ENCODE measurements around the gene LHX6. TPM values are rescaled to one million over a fixed set of nuclear protein-coding genes. Genes with fewer than 3 reads are reported as not detected.

LHX6 gene
- total RNA-seq, 4 donors from 2014 or later: 2.2 to 13.3 (median 8.8) TPM

DNA sequence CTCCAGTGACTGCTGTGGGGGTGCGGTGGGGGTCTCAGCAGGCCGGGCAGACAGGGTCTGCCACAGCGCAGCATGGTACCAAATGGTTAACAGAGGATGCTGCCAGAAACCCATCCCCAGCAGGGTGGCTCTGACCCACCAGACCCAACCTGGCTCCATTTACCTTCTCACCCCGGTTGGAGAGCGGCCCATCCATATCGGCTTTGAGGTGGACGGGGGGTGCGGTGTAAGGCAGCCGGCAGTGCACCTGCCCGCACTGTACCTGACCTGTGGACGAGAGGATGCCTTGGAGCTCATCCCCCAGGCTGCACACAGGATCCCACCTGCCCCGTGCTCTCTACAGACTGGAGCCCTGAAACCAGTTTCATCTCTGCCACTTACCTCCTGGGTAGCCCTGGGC, 19.3 kb downstream of the LHX6 start:
- no peak for ATAC-seq (ENCODE audit: low FRiP score)
- TF ChIP-seq, protein P1, sequence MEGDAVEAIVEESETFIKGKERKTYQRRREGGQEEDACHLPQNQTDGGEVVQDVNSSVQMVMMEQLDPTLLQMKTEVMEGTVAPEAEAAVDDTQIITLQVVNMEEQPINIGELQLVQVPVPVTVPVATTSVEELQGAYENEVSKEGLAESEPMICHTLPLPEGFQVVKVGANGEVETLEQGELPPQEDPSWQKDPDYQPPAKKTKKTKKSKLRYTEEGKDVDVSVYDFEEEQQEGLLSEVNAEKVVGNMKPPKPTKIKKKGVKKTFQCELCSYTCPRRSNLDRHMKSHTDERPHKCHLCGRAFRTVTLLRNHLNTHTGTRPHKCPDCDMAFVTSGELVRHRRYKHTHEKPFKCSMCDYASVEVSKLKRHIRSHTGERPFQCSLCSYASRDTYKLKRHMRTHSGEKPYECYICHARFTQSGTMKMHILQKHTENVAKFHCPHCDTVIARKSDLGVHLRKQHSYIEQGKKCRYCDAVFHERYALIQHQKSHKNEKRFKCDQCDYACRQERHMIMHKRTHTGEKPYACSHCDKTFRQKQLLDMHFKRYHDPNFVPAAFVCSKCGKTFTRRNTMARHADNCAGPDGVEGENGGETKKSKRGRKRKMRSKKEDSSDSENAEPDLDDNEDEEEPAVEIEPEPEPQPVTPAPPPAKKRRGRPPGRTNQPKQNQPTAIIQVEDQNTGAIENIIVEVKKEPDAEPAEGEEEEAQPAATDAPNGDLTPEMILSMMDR (IDR thresholded peaks at IDR 0.05): no peak
- no peak for DNase-seq (ENCODE audit: low spot score)

DNA sequence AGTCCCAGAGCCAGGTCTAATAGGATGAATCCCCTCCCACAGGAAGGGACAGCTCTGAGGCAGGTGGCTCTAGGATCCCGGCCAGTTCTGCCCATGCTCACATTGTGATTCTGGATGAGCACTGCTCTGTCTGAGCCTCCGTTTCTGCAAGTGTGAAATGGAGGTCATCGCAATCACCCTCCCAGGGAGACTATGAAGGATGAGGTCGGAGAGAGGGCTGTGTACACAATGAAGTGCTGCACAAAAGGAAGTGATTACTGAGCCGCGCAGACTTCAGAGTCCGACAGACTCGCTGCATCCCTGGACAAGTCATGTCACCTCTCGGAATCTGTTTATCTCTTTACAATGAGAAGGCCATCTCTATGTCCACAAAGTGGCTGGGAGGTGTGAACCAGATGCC, 21.7 kb downstream of the LHX6 start:
- no peak for DNase-seq (ENCODE audit: low spot score)
- TF ChIP-seq, protein P1 (IDR thresholded peaks at IDR 0.05): no peak
- ATAC-seq (ENCODE audit: low FRiP score): no peak

GRCh38 chr9:122206118-122207046, 22.4 kb downstream of the LHX6 start:
- DNase-seq (ENCODE audit: low spot score) (no peak), ATAC-seq (ENCODE audit: low FRiP score) (no peak)
- TF ChIP-seq, protein P1 (IDR thresholded peaks at IDR 0.05): no peak

DNA sequence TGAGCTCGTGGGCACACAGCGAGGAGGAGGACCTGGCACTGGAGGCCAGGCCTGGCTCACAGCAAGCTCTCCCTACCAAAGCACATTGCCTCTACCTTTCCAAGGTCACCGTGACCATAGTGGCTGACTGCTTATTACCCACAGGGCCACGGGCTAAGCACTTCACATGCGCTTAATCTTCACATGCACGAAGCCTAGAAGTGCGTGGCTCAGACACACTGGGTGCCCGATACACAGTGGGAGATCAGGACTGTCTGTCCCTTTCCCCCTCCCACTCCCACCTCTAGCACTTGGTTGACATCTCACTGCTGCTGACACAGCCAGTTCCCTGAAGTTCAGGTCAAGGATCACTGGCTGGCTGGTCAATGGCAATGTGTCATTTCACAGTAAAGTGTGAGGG, 23.6 kb downstream of the LHX6 start:
- no peak for DNase-seq (ENCODE audit: low spot score)

GRCh38 chr9:122204491-122204890, 24.3 kb downstream of the LHX6 start:
- DNase-seq (ENCODE audit: low spot score) (no peak), ATAC-seq (ENCODE audit: low FRiP score) (no peak)
- TF ChIP-seq, protein P1 (IDR thresholded peaks at IDR 0.05): no peak

More for the DNA sequence above, 23.6 kb downstream of the LHX6 start:
- no peak for ATAC-seq (ENCODE audit: low FRiP score)
- TF ChIP-seq, protein P1 (IDR thresholded peaks at IDR 0.05): no peak

DNA sequence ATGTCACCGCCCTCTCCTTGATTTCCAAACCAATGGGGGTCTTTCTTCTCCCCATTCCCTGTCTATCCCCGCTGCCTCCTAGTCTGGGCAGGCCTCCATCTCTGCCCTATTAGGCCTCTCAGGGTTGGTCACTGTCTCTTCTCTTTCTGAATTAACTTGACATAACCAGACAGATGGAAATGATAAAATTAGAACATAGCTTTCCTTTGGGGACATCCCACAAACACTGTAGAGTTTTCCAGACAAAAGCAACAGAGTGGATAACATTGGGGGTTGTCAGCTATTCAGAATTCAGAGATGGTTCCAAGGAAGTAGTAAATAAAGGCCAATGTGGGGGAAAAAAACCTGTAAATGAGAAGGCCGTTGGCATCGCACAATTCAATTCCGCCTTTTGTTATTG, 24.7 kb downstream of the LHX6 start:
- TF ChIP-seq, protein P1 (IDR thresholded peaks at IDR 0.05): no peak
- ATAC-seq (ENCODE audit: low FRiP score) (no peak), DNase-seq (ENCODE audit: low spot score) (no peak)

- DNase-seq (ENCODE audit: low spot score) (no peak), ATAC-seq (ENCODE audit: low FRiP score) (no peak)
- TF ChIP-seq, protein P1 (IDR thresholded peaks at IDR 0.05): no peak
Observed at GRCh38 chr9:122202111-122202510, 26.6 kb downstream of the LHX6 start.
